Pancreas (tissue), 10 donors: ENCODE measurements around the gene ATAD3B. TPM values are rescaled to one million over a fixed set of nuclear protein-coding genes. Genes with fewer than 3 reads are reported as not detected.
"Not testable (repeated sequence)": the region's sequence is repeated elsewhere in the genome, so short reads cannot be mapped to it uniquely, and the experiment has no call there.

Experiments used
- ATAC-seq, 4 donors: fragments of 200-7000 bp; cut with Tn5 transposase; one replicate each; pipeline versions ENCODE4 v1.8.0 to v1.9.1; 2020; ENCODE audit warnings: mild to moderate bottlenecking in 4 of 4, moderate library complexity in 4 of 4
- DNase-seq, 6 donors: peaks; one replicate each; pipeline ENCODE4 v3.0.0-alpha.2; 2020
- FAIRE-seq: peaks from 2 replicates; lab custom pipeline; 2012; peaks lifted over from hg19 to GRCh38; lab: Jason Lieb, UNC
- H3K27ac ChIP-seq, 4 donors: fragments of 200-600 bp; sonication (generic); 1 replicate in 3 of 4; 2 replicates in 1 of 4; pipeline versions ENCODE4 v1.5.0 to v1.8.0; 2020
- H3K27me3 ChIP-seq, 4 donors: fragments of 200-600 bp; one replicate each; pipeline ENCODE4 v1.8.0; 2021
- H3K36me3 ChIP-seq, 3 donors: fragments of 200-600 bp; sonication (generic) in 1 of 3; one replicate each; pipeline versions ENCODE4 v1.5.0 to v1.8.0; 2020 to 2021
- H3K4me1 ChIP-seq, 3 donors: fragments of 200-600 bp; one replicate each; pipeline ENCODE4 v1.8.0; 2021
- H3K4me3 ChIP-seq, 4 donors: fragments of 200-600 bp; sonication (generic) in 2 of 4; one replicate each; pipeline versions ENCODE4 v1.5.0 to v1.8.0; 2020 to 2021
- H3K9me3 ChIP-seq, 4 donors: fragments of 200-600 bp; one replicate each; pipeline ENCODE4 v1.8.0; 2021
- WGBS, 2 donors: extraction: QIAGEN DNeasy Blood & Tissue Kit; methylation state at CpG; one replicate each; pipeline ENCODE4 v1.1.7; 2013; 5-methylcytosine and 5-hydroxymethylcytosine counted together
- intact Hi-C, 3 donors: fragments of 100-400 bp; cut with DNase I; formaldehyde crosslinking; loops; one replicate each; pipeline versions ENCODE4 v1.11.1 to v1.14.2; 2022
- polyA plus RNA-seq, 2 donors: library from polyadenylated mRNA; stranded (reverse); fragments of 200-250 nt; gene quantifications; one replicate each; pipeline ENCODE4 v1.2.3, GENCODE V29; 2013
- total RNA-seq, 6 donors: library from RNA; stranded (reverse); fragmentation: NEBNext Ultra II Directional in 4 of 6; extraction: Animal tissue kit (Norgen Biotek cat#: 25700) in 4 of 6; gene quantifications; one replicate each; pipeline versions ENCODE4 v1.2.1 to v1.2.4, GENCODE V29; 2021 to 2023
- TF ChIP-seq, protein P1 (sequence below), 4 donors: fragments of 200-600 bp; sonication (generic) in 3 of 4; IDR thresholded peaks; one replicate each; pipeline versions ENCODE4 v1.5.0 to v1.8.0; 2021; ENCODE audit warnings: antibody characterized with exemption in 4 of 4
- donor health status: healthy with polysubstance abuse.
- donor health status: DM: no; HTN: no; CAD: no; lungs with moderate emphysema.
- donor health status: DM: no; HTN: no; CAD: no.
- donor health status: control.
- donor health status: control.
- donor health status: Bipolar disorder and iron deficiency.
- donor health status: DM: yes; HTN: yes; CAD: no.
- donor health status: DM: no; HTN: no; CAD: no.
- donor health status: DM: no; HTN: no; CAD: no.
- donor health status: DM: yes; HTN: yes; CAD: no.

Gene ATAD3B
- total and polyA plus RNA-seq, 8 donors, result 4.4 to 78.9 (median 12.9) TPM

DNA sequence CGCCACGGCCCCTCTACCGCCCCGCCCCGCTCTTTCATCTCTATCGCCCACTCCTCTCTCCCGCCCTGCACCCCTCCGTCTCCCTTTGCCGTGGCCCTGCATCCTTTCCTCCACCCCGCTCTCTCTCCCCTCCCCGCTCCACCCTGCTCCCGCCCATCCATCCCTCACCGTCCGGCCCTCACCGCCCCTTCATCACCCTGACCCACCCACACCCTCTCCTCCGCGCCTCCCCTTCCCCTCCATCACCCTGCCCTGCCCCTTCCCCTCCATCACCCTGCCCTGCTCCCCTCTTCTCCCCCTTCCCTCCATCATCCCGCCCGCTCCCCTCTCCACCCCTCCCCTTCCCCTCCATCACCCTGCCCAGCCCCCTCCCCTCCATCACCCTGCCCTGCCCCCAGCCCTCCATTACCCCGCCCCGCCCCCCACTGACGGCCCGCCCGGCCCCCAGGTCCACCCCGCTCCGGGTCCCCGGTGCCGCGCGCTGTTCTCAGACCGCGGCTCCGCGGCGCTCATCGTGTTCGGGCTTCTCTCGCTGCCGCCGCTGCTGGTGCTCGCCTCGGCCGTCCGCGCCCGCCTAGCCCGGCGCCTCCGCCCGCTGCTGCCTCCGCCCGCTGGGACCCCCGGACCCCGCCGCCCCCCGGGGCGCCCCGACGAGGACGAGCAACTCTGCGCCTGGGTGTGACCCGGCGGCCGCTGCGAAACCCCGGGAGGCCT, 44.3 kb upstream of the ATAD3B start:
- FAIRE-seq (no peak), DNase-seq (peak; percentile 20 to 85 (median 54)), ATAC-seq (no peak)
- 23 to 28% methylated on average over 50 to 66 of the region's 66 CpGs for WGBS, 2 donors
- intact Hi-C loops, result no loop called here
- no peaks in the 10 kb centered on the region for H3K27me3 ChIP-seq
- TF ChIP-seq, protein P1, sequence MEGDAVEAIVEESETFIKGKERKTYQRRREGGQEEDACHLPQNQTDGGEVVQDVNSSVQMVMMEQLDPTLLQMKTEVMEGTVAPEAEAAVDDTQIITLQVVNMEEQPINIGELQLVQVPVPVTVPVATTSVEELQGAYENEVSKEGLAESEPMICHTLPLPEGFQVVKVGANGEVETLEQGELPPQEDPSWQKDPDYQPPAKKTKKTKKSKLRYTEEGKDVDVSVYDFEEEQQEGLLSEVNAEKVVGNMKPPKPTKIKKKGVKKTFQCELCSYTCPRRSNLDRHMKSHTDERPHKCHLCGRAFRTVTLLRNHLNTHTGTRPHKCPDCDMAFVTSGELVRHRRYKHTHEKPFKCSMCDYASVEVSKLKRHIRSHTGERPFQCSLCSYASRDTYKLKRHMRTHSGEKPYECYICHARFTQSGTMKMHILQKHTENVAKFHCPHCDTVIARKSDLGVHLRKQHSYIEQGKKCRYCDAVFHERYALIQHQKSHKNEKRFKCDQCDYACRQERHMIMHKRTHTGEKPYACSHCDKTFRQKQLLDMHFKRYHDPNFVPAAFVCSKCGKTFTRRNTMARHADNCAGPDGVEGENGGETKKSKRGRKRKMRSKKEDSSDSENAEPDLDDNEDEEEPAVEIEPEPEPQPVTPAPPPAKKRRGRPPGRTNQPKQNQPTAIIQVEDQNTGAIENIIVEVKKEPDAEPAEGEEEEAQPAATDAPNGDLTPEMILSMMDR (IDR thresholded peaks at IDR 0.05), result no peak
- H3K4me3 ChIP-seq, result peak overlapping the region in 2 of 4 donors; percentile 30 to 48
- no peaks in the 10 kb centered on the region for H3K36me3 ChIP-seq
- peaks cover 9 to 30% (median 30%) of the 10 kb centered on the region in 3 donors for H3K4me1 ChIP-seq
- H3K27ac ChIP-seq, result peak overlapping the region in 1 of 4 donors; percentile 44
- no peaks in the 10 kb centered on the region for H3K9me3 ChIP-seq

DNA sequence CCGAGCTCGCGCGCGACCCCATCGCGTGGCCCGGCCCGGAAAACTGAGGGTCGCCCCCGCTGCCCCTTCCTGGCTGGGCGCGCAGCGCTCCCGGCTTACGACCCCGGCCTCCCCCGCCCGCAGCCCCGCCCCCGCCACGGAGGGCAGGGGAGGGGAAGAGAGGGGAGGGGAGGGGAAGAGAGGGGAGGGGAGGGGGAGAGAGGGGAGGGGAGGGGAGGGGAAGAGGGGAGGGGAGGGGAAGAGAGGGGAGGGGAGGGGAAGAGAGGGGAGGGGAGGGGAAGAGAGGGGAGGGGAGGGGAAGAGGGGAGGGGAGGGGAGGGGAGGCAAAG, 43.8 kb upstream of the ATAD3B start:
- peaks cover 9 to 35% (median 32%) of the 10 kb centered on the region in 3 donors for H3K4me1 ChIP-seq
- DNase-seq (no peak), FAIRE-seq (no peak), ATAC-seq (no peak)
- peak overlapping the region in 1 of 4 donors; percentile 44 for H3K27ac ChIP-seq
- H3K4me3 ChIP-seq, result peak overlapping the region in 2 of 4 donors; percentile 30 to 48
- intact Hi-C loops, result no loop called here
- no peaks in the 10 kb centered on the region for H3K9me3 ChIP-seq
- H3K27me3 ChIP-seq, result no peaks in the 10 kb centered on the region
- TF ChIP-seq, protein P1 (IDR thresholded peaks at IDR 0.05), result no peak
- no peaks in the 10 kb centered on the region for H3K36me3 ChIP-seq
- 0 to 5% methylated on average over 2 to 18 of the region's 22 CpGs for WGBS, 2 donors

DNA sequence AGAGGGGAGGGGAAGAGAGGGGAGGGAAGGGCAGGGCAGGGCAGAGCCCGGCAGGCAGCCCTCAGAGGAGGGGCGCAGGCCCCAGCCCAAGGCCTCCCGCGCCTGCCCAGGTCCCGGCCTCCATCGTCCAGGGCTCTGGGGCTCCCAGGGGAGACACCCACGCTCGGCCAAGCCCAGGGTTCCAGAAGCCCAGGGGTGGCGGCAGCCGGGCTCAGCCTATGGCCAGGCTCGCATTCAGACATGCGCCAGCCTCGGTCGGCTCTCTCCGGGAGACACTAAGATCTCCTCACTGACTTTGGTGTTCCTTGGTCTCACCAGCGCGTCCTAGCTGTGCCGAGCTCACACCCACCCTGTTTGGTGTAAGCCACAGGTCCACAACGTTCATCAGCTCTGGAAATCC, 43.4 kb upstream of the ATAD3B start:
- Histone ChIP-seq H3K4me3 (no peak overlapping the region), H3K9me3 (no peaks in the 10 kb centered on the region), H3K4me1 (peaks cover 9 to 39% (median 32%) of the 10 kb centered on the region in 3 donors), H3K27ac (peak overlapping the region in 1 of 4 donors; percentile 96), H3K27me3 (no peaks in the 10 kb centered on the region), H3K36me3 (no peaks in the 10 kb centered on the region)
- 77 to 85% methylated on average over 18 to 19 of the region's 19 CpGs for WGBS, 2 donors
- no peak for FAIRE-seq
- peak in 2 of 6 donors; percentile 12 to 74 for DNase-seq
- ATAC-seq, result no peak
- intact Hi-C loops, result no loop called here
- TF ChIP-seq, protein P1 (IDR thresholded peaks at IDR 0.05), result no peak

DNA sequence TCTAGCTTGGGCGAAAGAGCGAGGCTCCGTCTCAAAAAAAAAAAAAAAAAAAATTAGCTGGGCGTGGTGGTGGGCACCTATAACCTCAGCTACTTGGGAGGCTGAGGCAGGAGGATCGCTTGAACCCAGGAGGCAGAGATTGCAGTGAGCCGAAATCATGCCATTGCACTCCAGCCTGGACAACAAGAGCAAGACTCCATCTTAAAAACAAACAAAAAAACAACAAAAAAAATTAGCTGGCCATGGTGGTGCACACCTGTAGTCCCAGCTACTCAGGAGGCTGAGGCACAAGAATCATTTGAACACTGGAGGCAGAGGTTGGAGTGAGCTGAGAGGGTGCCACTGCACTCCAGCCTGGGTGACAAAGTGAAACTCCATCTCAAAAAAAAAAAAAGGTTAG, 42.6 kb upstream of the ATAD3B start:
- ATAC-seq, DNase-seq, H3K36me3 ChIP-seq, intact Hi-C loops, H3K27me3 ChIP-seq, H3K9me3 ChIP-seq, H3K4me3 ChIP-seq, FAIRE-seq: not testable (repeated sequence)
- H3K27ac ChIP-seq, result peak overlapping the region in 2 of 4 donors; percentile 96
- 91 to 100% methylated on average over 6 of the region's 6 CpGs for WGBS, 2 donors
- H3K4me1 ChIP-seq, result peaks cover 9 to 47% (median 32%) of the 10 kb centered on the region in 3 donors

DNA sequence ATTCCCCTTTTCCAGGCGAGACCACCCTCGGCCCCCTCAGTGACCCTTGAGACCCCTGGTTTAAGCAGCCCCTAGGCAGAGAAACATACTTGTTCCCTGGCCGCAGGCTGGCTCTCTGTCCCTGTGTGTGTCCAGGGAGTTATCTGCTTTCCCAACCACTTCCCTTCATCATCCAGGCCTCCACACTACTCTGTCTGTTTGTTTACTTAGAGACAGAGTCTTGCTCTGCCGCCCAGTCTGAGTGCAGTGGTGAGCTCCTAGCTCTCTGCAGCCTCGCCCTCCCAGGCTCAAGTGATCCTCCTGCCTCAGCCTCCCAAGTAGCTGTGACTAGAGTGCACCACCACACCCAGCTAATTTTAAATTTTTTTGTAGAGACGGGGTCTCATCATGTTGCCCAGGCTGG, 41.9 kb upstream of the ATAD3B start:
- Histone ChIP-seq H3K4me1 (peaks cover 9 to 54% (median 36%) of the 10 kb centered on the region in 3 donors), H3K4me3 (no peak overlapping the region), H3K27me3 (no peaks in the 10 kb centered on the region), H3K9me3 (no peaks in the 10 kb centered on the region), H3K27ac (peak overlapping the region; percentile 81 to 96 (median 92)), H3K36me3 (no peaks in the 10 kb centered on the region)
- 64 to 65% methylated on average over 6 of the region's 6 CpGs for WGBS, 2 donors
- no peak for ATAC-seq
- no peak for FAIRE-seq
- peak in 2 of 6 donors; percentile 14 to 22 for DNase-seq
- TF ChIP-seq, protein P1 (IDR thresholded peaks at IDR 0.05), result no peak
- intact Hi-C loops, result no loop called here
